Chondrocyte (in vitro differentiated cells): ENCODE results near the gene RPE. TPM values are rescaled to one million over a fixed set of nuclear protein-coding genes. Genes with fewer than 3 reads are reported as not detected.

ENCODE experiments used
- DNase-seq: peaks from one replicate; pipeline ENCODE4 v3.0.0; 2021; ENCODE audit warnings: mixed read lengths, low spot score
- H3K27ac Mint-ChIP-seq: one replicate; pipeline ENCODE4 v1.8.0; 2021; ENCODE audit warnings: mild to moderate bottlenecking, moderate library complexity, mixed read lengths; ENCODE audit not compliant: unreplicated experiment
- H3K27me3 Mint-ChIP-seq: 2 replicates; pipeline ENCODE4 v1.8.0; 2021; ENCODE audit warnings: low read depth, mixed read lengths
- H3K36me3 Mint-ChIP-seq: 2 replicates; pipeline ENCODE4 v1.8.0; 2021; ENCODE audit warnings: low read depth, mixed read lengths
- H3K4me1 Mint-ChIP-seq: 2 replicates; pipeline ENCODE4 v1.8.0; 2021; ENCODE audit warnings: low read depth, mild to moderate bottlenecking, mixed read lengths
- H3K4me3 Mint-ChIP-seq: one replicate; pipeline ENCODE4 v1.8.0; 2021; ENCODE audit warnings: mild to moderate bottlenecking, moderate library complexity, mixed read lengths; ENCODE audit not compliant: unreplicated experiment
- H3K9me3 Mint-ChIP-seq: 2 replicates; pipeline ENCODE4 v1.8.0; 2021; ENCODE audit warnings: low read depth, mixed read lengths
- CTCF ChIP-seq: fragments of 200-600 bp; sonication (generic); IDR thresholded peaks from 2 replicates; pipeline ENCODE4 v1.5.0; 2021; ENCODE audit warnings: antibody characterized with exemption, mild to moderate bottlenecking, moderate library complexity
- total RNA-seq: library from RNA; stranded (reverse); gene quantifications from 3 replicates; pipeline ENCODE4 v1.2.1, GENCODE V29; 2021

Gene RPE
- total RNA-seq, 1 donor from 2014 or later, result 41.8 TPM

GRCh38 chr2:209960676-209961630, 41.5 kb upstream of the RPE start:
- Mint-ChIP-seq H3K36me3 (no peaks in the 10 kb centered on the region), H3K4me3 (no peak overlapping the region), H3K27me3 (no peaks in the 10 kb centered on the region), H3K27ac (peak overlapping the region; percentile 58), H3K9me3 (no peaks in the 10 kb centered on the region), H3K4me1 (peaks cover 20% of the 10 kb centered on the region)
- peak; percentile 92 for TF ChIP-seq CTCF
- DNase-seq, result no peak

DNA sequence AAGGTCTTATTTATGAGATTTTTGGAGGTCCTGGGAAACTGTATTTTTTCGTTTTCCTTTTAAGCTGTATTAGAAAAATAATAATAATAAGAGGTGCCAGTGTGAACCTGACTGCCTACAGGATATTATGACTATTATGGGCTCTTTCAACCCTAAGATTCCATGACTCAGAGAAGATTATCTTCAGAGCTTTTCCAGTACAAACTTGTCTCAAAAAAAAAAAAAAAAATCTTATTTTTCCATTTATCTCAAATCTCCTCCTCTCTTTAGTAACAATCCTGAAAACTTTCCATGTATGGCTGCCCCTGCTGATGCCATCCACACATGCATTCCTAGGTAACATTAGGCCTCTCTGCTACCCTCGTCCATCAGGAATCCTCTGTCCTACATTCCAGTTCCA, 36.7 kb upstream of the RPE start:
- peak overlapping the region; percentile 14 for H3K27ac Mint-ChIP-seq
- TF ChIP-seq CTCF, result no peak
- no peak overlapping the region for H3K4me3 Mint-ChIP-seq
- peaks cover 9% of the 10 kb centered on the region for H3K4me1 Mint-ChIP-seq
- no peaks in the 10 kb centered on the region for H3K9me3 Mint-ChIP-seq
- H3K36me3 Mint-ChIP-seq, result no peaks in the 10 kb centered on the region
- peaks cover 2% of the 10 kb centered on the region for H3K27me3 Mint-ChIP-seq
- no peak for DNase-seq

DNA sequence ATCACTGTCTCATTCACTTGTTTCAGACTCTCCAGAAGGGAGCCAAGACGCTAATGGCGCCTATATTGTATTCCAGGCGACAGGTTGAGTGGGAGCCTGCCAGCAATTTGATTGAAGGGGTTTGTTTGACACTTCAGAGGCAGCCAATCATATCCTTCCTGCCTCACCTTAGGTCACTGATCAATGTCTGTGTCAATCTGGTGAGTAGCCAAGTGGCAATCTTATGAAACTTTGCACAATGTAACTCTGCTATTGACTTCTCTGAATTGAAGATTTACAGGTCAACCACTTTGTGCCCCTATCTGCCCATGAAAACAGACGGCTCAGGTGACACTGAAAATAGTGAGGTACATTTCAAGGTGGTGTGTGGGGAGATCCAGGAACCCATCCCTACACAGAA, 32.7 kb upstream of the RPE start:
- TF ChIP-seq CTCF, result no peak
- Mint-ChIP-seq H3K27me3 (peaks cover 12% of the 10 kb centered on the region), H3K27ac (no peak overlapping the region), H3K36me3 (no peaks in the 10 kb centered on the region), H3K4me3 (no peak overlapping the region), H3K9me3 (no peaks in the 10 kb centered on the region), H3K4me1 (peaks cover 3% of the 10 kb centered on the region)
- no peak for DNase-seq

DNA sequence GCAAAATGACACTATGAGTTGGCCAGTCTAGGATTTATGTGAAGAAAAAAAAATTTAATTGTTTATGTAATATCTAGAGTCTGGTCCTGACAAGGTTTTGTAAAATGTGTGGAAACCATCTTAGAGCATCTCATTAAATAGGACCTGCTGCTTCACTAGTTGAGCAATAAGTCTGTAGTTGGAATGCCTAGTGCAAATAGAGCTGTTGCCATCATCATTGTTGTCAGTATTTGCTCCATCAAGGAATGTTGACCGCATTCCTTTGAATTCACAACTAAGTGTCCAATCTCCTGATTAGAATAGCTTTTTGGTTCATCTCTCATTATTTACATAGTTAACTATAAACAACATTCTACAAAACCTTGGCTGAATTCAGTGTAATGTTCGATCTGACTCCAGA, 32.2 kb upstream of the RPE start:
- no peak overlapping the region for H3K4me3 Mint-ChIP-seq
- H3K36me3 Mint-ChIP-seq, result no peaks in the 10 kb centered on the region
- no peak for DNase-seq
- no peak for TF ChIP-seq CTCF
- H3K27me3 Mint-ChIP-seq, result peaks cover 12% of the 10 kb centered on the region
- H3K27ac Mint-ChIP-seq, result no peak overlapping the region
- H3K4me1 Mint-ChIP-seq, result peaks cover 3% of the 10 kb centered on the region
- no peaks in the 10 kb centered on the region for H3K9me3 Mint-ChIP-seq

GRCh38 chr2:209970711-209971110, 31.7 kb upstream of the RPE start:
- no peak for TF ChIP-seq CTCF
- Mint-ChIP-seq H3K4me1 (peaks cover 3% of the 10 kb centered on the region), H3K27me3 (peaks cover 12% of the 10 kb centered on the region)

More at GRCh38 chr2:209970711-209971110, 31.7 kb upstream of the RPE start:
- Mint-ChIP-seq H3K4me3 (no peak overlapping the region), H3K9me3 (no peaks in the 10 kb centered on the region), H3K36me3 (no peaks in the 10 kb centered on the region), H3K27ac (no peak overlapping the region)
- no peak for DNase-seq
